ENCODE measurements around the gene IKBKG.
A peak's percentile ranks its signal among the peaks of the same experiment; 100 is the strongest.
"Not testable (repeated sequence)": the region's sequence is repeated elsewhere in the genome, so short reads cannot be mapped to it uniquely, and the experiment has no call there.

Gene IKBKG

GRCh38 chrX:154539077-154539476 lies 8.3 kb upstream of the IKBKG start:
- no peak overlapping the region for H3K4me3 ChIP-seq (ENCODE audit: low read length)
- TF ChIP-seq, protein P1, sequence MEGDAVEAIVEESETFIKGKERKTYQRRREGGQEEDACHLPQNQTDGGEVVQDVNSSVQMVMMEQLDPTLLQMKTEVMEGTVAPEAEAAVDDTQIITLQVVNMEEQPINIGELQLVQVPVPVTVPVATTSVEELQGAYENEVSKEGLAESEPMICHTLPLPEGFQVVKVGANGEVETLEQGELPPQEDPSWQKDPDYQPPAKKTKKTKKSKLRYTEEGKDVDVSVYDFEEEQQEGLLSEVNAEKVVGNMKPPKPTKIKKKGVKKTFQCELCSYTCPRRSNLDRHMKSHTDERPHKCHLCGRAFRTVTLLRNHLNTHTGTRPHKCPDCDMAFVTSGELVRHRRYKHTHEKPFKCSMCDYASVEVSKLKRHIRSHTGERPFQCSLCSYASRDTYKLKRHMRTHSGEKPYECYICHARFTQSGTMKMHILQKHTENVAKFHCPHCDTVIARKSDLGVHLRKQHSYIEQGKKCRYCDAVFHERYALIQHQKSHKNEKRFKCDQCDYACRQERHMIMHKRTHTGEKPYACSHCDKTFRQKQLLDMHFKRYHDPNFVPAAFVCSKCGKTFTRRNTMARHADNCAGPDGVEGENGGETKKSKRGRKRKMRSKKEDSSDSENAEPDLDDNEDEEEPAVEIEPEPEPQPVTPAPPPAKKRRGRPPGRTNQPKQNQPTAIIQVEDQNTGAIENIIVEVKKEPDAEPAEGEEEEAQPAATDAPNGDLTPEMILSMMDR (conservative IDR thresholded peaks at IDR 0.05; ENCODE audit: low read length) = no peak
- DNase-seq (ENCODE audit: low read depth) = no peak

DNA sequence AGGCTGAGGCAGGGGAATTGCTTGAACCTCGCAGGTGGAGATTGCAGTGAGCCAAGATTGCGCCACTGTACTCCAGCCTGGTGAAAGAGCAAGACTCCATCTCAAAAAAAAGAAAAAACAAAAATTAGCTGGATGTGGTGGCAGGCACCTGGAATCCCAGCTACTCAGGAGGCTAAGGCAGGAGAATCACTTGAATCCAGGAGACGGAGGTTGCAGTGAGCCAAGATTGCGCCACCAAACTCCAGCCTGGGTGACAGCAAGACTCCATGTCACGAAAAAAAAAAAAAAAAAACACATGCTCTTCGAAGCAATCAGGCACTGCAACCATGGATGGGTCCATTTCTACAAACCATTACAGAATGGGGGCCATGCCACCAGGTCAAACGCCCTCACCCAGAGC lies 7.1 kb upstream of the IKBKG start:
- DNase-seq (ENCODE audit: low read depth); H3K4me3 ChIP-seq (ENCODE audit: low read length): not testable (repeated sequence)

GRCh38 chrX:154540897-154541535 lies 6.4 kb upstream of the IKBKG start:
- TF ChIP-seq, protein P1 (conservative IDR thresholded peaks at IDR 0.05; ENCODE audit: low read length) = no peak
- no peak overlapping the region for H3K4me3 ChIP-seq (ENCODE audit: low read length)
- DNase-seq (ENCODE audit: low read depth) = no peak

DNA sequence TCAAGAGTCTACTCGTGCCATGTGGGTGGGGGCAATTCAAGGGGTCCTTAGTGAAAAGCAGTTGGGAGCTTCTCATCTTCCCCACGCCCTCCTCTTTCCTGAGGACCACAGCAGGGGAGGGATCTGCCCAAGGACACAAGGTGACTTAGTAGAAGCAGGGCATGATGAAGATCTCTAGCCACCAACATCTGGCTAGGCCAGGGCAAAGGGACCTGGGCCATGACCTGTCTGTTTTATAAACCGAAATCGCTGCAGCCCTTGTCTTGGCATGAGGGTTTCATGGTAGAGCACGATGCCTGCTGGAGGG lies 5.9 kb upstream of the IKBKG start:
- TF ChIP-seq, protein P1 (conservative IDR thresholded peaks at IDR 0.05; ENCODE audit: low read length) = no peak
- no peak overlapping the region for H3K4me3 ChIP-seq (ENCODE audit: low read length)
- DNase-seq (ENCODE audit: low read depth) = no peak

GRCh38 chrX:154541896-154542722 lies 5.3 kb upstream of the IKBKG start:
- DNase-seq (ENCODE audit: low read depth) = peak; percentile 85
- TF ChIP-seq, protein P1 (conservative IDR thresholded peaks at IDR 0.05; ENCODE audit: low read length) = no peak
- no peak overlapping the region for H3K4me3 ChIP-seq (ENCODE audit: low read length)

GRCh38 chrX:154542723-154543424 lies 4.5 kb upstream of the IKBKG start:
- DNase-seq (ENCODE audit: low read depth) = no peak
- no peak overlapping the region for H3K4me3 ChIP-seq (ENCODE audit: low read length)
- TF ChIP-seq, protein P1 (conservative IDR thresholded peaks at IDR 0.05; ENCODE audit: low read length) = no peak

DNA sequence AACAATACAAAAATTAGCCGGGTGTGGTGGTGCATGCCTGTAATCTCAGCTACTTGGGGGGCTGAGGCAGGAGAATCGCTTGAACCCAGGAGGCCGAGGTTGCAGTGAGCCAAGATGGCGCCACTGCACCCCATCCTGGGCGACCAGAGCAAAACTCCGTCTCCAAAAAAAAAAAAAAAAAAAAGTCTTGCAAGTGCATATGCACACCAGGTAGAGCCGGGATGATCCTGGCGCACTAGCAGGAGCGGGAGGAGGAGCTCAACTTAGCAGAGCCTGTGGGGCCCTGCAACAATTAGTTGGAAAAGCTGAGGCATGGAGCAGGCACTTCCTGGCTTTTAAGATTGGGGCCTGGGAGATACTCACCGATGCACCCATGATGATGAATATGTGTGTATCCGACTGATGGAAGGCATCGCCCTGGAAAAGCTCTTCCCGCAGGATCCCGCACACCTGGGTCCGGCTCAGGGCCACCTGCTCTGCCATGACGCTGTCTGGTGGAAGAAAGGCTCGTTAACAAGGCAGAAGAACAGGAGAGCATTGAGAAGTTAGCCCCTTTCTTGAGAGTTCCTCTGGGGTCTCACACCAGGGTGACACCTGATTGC lies 1.6 kb upstream of the IKBKG start:
- no peak for DNase-seq (ENCODE audit: low read depth)
- TF ChIP-seq, protein P1 (conservative IDR thresholded peaks at IDR 0.05; ENCODE audit: low read length) = no peak
- peak overlapping the region; percentile 70 for H3K4me3 ChIP-seq (ENCODE audit: low read length)
